ENCODE results near the gene SMC5.
A peak's percentile ranks its signal among the peaks of the same experiment; 100 is the strongest.

Gene SMC5

GRCh38 chr9:70255486-70255885, 3.3 kb upstream of the SMC5 start:
- DNase-seq (ENCODE audit: insufficient read length) = no peak
- FAIRE-seq = no peak
- TF ChIP-seq TAF1 (IDR thresholded peaks at IDR 0.05; ENCODE audit: borderline replicate concordance, low read depth, low read length) (no peak), POLR2AphosphoS5 (IDR thresholded peaks at IDR 0.05; ENCODE audit: low read depth, low read length) (no peak), POLR2A (IDR thresholded peaks at IDR 0.05; ENCODE audit: low read depth, low read length) (no peak)

DNA sequence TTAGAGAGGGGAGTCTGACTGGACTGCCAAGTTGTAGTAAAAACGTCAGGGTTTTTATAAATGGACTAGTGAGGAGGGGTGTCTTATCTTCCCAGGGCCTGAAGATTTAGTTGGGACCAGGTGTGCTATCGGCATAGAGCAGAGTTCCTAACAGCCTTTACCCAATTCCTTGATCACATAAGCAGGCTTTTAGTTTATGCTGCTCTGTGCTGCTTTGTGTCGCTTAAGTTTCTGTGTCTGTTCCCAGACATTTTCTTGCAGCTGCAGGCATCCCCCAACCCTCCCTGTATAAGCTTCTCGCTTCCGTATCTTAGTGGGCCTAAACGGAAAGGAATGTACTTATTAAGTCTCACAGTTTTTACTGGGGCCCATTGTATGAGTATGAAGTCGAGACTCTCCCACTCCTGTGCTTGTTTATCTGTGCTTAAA, 2.6 kb upstream of the SMC5 start:
- FAIRE-seq = no peak
- DNase-seq (ENCODE audit: insufficient read length) = no peak
- TF ChIP-seq POLR2A (IDR thresholded peaks at IDR 0.05; ENCODE audit: low read depth, low read length) (no peak), TAF1 (IDR thresholded peaks at IDR 0.05; ENCODE audit: borderline replicate concordance, low read depth, low read length) (no peak), POLR2AphosphoS5 (IDR thresholded peaks at IDR 0.05; ENCODE audit: low read depth, low read length) (no peak)

GRCh38 chr9:70257502-70257901, 1.3 kb upstream of the SMC5 start:
- TF ChIP-seq POLR2AphosphoS5 (IDR thresholded peaks at IDR 0.05; ENCODE audit: low read depth, low read length) = no peak
- no peak for TF ChIP-seq POLR2A (IDR thresholded peaks at IDR 0.05; ENCODE audit: low read depth, low read length)
- no peak for TF ChIP-seq TAF1 (IDR thresholded peaks at IDR 0.05; ENCODE audit: borderline replicate concordance, low read depth, low read length)
- DNase-seq (ENCODE audit: insufficient read length) (no peak), FAIRE-seq (no peak)

DNA sequence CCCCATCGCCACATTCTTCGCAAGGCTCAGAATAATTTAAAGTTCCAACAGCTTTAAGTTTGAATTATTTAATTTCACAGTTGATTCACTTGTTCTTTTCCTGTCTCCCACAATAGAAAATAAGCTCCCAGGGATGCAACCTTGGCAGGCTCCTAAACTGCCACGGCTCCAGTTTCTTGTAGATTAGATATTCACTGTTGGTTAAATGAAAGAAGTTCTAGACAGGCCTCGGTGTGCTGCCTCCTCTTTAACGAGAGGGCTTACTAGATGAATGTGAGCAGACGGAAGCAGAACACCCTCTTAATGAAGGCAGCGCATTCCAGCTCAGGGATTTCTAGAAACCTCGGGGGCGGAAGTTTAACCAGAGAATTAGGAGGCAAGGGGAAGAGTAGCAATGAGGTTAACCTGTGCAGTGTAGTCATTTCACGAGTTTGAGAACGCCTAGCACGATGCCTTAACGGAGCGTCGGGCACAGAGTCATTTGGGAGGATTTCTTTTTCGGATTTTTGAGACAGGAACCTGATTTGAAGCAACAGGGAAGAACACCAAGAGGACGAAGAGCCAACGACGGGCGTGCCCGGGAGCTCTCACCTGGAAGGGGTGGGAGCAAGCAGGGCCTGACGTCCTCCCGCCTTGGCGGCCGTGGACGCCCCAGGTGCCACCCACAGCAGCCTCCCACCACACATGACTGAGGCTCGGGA, 637 bp upstream of the SMC5 start:
- no peak for TF ChIP-seq POLR2A (IDR thresholded peaks at IDR 0.05; ENCODE audit: low read depth, low read length)
- TF ChIP-seq POLR2AphosphoS5 (IDR thresholded peaks at IDR 0.05; ENCODE audit: low read depth, low read length) = no peak
- no peak for TF ChIP-seq TAF1 (IDR thresholded peaks at IDR 0.05; ENCODE audit: borderline replicate concordance, low read depth, low read length)
- DNase-seq (ENCODE audit: insufficient read length) (peak; percentile 1), FAIRE-seq (peak; percentile 66)

GRCh38 chr9:70259512-70259802, 679 bp downstream of the SMC5 start:
- FAIRE-seq = no peak
- peak; percentile 19 for DNase-seq (ENCODE audit: insufficient read length)
- TF ChIP-seq POLR2A (IDR thresholded peaks at IDR 0.05; ENCODE audit: low read depth, low read length) (no peak), TAF1 (IDR thresholded peaks at IDR 0.05; ENCODE audit: borderline replicate concordance, low read depth, low read length) (no peak), POLR2AphosphoS5 (IDR thresholded peaks at IDR 0.05; ENCODE audit: low read depth, low read length) (no peak)

DNA sequence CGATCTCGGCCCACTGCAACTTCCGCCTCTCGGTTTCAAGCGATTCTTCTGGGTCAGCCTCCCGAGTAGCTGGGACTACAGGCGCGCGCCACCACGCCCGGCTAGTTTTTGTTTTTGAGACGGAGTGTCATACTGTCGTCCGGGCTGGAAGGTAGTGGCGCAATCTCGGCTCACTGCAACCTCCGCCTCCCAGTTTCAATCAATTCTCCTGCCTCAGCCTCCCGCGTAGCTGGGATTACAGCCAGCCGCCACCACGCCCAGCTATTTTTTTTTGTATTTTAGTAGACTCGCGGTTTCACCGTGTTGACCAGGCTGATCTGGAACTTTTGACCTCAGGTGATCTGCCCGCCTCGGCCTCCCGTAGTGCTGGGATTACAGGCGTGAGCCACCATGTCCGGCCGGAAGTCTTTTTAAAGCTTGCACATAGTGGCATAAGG, 1.2 kb downstream of the SMC5 start:
- DNase-seq (ENCODE audit: insufficient read length) = no peak
- FAIRE-seq = no peak

GRCh38 chr9:70260606-70261005, 1.8 kb downstream of the SMC5 start:
- FAIRE-seq (no peak), DNase-seq (ENCODE audit: insufficient read length) (no peak)
- no peak for TF ChIP-seq POLR2AphosphoS5 (IDR thresholded peaks at IDR 0.05; ENCODE audit: low read depth, low read length)
- no peak for TF ChIP-seq POLR2A (IDR thresholded peaks at IDR 0.05; ENCODE audit: low read depth, low read length)

More for the DNA sequence above, 1.2 kb downstream of the SMC5 start:
- TF ChIP-seq TAF1 (IDR thresholded peaks at IDR 0.05; ENCODE audit: borderline replicate concordance, low read depth, low read length) (no peak), POLR2AphosphoS5 (IDR thresholded peaks at IDR 0.05; ENCODE audit: low read depth, low read length) (no peak), POLR2A (IDR thresholded peaks at IDR 0.05; ENCODE audit: low read depth, low read length) (no peak)

DNA sequence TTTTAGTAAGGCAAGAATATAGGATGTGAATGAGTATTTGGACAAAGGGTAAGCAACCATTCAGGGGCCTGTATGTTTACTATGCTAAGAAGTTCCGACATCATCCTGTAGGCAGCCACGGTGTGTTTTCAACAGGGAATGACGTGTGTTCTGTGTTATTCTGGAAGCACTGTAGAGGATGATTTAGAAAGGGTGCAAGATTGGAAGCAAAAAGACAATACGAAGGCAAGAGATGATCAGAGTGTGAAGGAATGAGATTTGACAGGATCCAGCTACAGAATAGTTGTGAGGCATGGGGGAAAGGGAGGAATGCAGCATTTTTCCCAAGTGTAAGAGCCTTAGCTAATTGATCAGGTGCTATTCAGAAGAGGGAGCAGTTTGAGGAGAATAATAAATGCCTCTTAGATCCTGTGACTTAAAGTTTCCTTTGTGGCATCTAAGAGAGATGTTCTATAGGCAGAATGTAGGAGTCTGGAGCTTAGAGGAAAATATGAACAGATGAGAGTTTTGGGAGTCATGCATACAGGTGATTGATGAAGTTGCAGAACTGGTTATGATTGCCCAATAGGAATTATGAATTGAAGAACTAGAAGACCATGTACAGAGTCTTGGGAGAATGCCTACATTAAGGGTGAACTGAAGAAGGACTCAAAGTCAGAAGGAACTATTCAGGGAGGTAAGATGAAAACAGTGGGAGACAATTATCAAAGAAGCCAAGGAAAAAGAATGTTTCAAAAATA, 2.5 kb downstream of the SMC5 start:
- DNase-seq (ENCODE audit: insufficient read length) (no peak), FAIRE-seq (no peak)
- TF ChIP-seq TAF1 (IDR thresholded peaks at IDR 0.05; ENCODE audit: borderline replicate concordance, low read depth, low read length) (no peak), POLR2AphosphoS5 (IDR thresholded peaks at IDR 0.05; ENCODE audit: low read depth, low read length) (no peak)

- DNase-seq (ENCODE audit: insufficient read length) = no peak
- FAIRE-seq = no peak
- TF ChIP-seq POLR2AphosphoS5 (IDR thresholded peaks at IDR 0.05; ENCODE audit: low read depth, low read length) (no peak), POLR2A (IDR thresholded peaks at IDR 0.05; ENCODE audit: low read depth, low read length) (no peak), TAF1 (IDR thresholded peaks at IDR 0.05; ENCODE audit: borderline replicate concordance, low read depth, low read length) (no peak)
Observed at GRCh38 chr9:70262366-70262765, 3.6 kb downstream of the SMC5 start.

GRCh38 chr9:70262948-70263347, 4.2 kb downstream of the SMC5 start:
- FAIRE-seq = no peak
- TF ChIP-seq POLR2A (IDR thresholded peaks at IDR 0.05; ENCODE audit: low read depth, low read length) (no peak), TAF1 (IDR thresholded peaks at IDR 0.05; ENCODE audit: borderline replicate concordance, low read depth, low read length) (no peak), POLR2AphosphoS5 (IDR thresholded peaks at IDR 0.05; ENCODE audit: low read depth, low read length) (no peak)

DNA sequence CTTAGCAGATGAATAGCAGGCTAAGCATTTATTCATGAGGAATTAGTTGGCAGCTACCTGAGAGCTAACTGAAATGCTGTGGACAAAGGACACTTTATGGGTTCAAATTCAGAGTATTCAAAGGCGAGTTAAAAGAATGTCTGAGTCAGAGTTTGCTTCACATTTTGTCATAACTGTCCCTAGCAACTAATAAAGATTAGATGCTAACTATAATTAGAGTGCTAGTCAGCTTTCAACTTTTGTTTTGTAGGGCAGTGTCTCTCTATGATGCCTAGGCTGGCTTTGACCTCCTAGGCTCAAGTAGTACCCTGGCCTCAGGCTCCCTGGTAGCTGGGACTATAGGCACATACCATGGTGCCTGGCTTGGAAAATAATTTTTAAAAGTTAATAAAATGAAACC, 4.6 kb downstream of the SMC5 start:
- no peak for TF ChIP-seq POLR2AphosphoS5 (IDR thresholded peaks at IDR 0.05; ENCODE audit: low read depth, low read length)
- no peak for TF ChIP-seq TAF1 (IDR thresholded peaks at IDR 0.05; ENCODE audit: borderline replicate concordance, low read depth, low read length)
- TF ChIP-seq POLR2A (IDR thresholded peaks at IDR 0.05; ENCODE audit: low read depth, low read length) = no peak
- DNase-seq (ENCODE audit: insufficient read length) (no peak), FAIRE-seq (no peak)

More at GRCh38 chr9:70262948-70263347, 4.2 kb downstream of the SMC5 start:
- no peak for DNase-seq (ENCODE audit: insufficient read length)

- FAIRE-seq (no peak), DNase-seq (ENCODE audit: insufficient read length) (no peak)
- no peak for TF ChIP-seq POLR2A (IDR thresholded peaks at IDR 0.05; ENCODE audit: low read depth, low read length)
Observed at GRCh38 chr9:70278305-70278704, 19.5 kb downstream of the SMC5 start.

Data from GM12892 (cell line).